Effector memory CD8-positive, alpha-beta T cell (primary cell): ENCODE data around the gene POLD4.

Source experiments
- ATAC-seq: fragments of 150-1000 bp; cut with Tn5 transposase; replicated peaks from 2 replicates; pipeline ENCODE4 v1.10.0; 2021; ENCODE audit warnings: mild to moderate bottlenecking, moderate library complexity
- DNase-seq, 3 experiments: peaks; one replicate each; pipeline ENCODE4 v3.0.0; 2021
- H3K27ac Mint-ChIP-seq, 2 donors: one replicate each; pipeline ENCODE4 v1.8.0; 2022; ENCODE audit warnings: mild to moderate bottlenecking in 2 of 2, mixed read lengths in 2 of 2, moderate library complexity in 2 of 2
- H3K27me3 Mint-ChIP-seq, 2 donors: one replicate each; pipeline ENCODE4 v1.8.0; 2022; ENCODE audit warnings: mixed read lengths in 2 of 2
- H3K36me3 Mint-ChIP-seq: one replicate; pipeline ENCODE4 v1.8.0; 2022; ENCODE audit warnings: mild to moderate bottlenecking, moderate library complexity, mixed read lengths; ENCODE audit not compliant: insufficient read depth
- H3K4me1 Mint-ChIP-seq, 2 donors: one replicate each; pipeline ENCODE4 v1.8.0; 2022; ENCODE audit warnings: low read depth in 2 of 2, mixed read lengths in 2 of 2
- H3K4me3 Mint-ChIP-seq, 2 donors: one replicate each; pipeline ENCODE4 v1.8.0; 2022; ENCODE audit warnings: mild to moderate bottlenecking in 2 of 2, mixed read lengths in 2 of 2, moderate library complexity in 2 of 2
- H3K9me3 Mint-ChIP-seq, 2 donors: one replicate each; pipeline ENCODE4 v1.8.0; 2022; ENCODE audit warnings: mixed read lengths in 2 of 2

The POLD4 gene

DNA sequence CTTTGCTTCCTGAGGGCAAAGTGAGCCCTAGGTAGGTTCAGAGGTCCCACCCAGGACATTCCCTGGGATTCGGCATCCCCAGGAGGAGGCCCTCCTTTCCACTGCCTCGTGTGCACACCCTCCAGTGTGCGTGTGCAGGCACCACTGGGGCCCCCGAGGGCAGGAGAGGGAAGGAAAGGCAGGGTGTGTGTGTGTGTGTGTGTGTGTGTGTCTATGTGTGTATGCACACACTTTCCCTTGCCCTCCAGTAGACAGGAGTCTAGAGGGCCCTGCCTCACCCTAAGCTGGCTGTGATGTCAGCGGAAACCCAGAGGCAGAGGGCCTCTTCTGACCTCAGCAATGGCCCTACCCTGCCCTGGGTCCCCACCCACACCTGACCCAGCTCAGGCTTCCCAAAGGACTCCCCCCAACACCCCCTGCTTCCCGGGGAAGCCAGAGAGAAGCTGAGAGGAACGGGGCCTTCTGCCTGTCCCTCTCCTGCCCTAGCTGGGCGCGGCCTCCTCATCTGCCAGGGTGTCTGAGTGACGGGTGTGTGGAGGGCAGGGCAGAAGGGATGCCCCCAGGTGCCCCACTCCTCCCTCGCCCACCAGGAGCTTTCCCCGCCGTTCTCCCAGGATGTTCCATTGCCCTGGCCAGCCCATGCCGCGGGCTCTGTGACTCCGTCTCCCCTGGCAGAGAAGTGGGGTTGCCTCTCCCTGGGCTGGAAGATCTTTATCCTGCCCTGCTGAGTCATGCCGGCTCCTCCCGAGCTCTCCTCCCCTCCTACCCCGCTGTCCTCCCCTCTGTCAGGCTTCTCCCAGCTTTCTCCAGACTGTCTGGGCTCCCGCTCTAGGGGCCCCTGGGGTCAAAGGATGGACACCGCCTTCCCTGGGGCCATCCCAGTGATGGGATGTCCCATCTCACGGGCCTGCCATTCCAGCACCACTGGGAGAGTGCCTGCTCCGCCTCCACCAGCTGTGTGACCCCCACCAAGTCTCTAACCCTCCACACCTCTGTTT lies 26.0 kb upstream of the POLD4 start:
- no peak overlapping the region for H3K4me3 Mint-ChIP-seq
- H3K27ac Mint-ChIP-seq: peak overlapping the region in 1 of 2 donors; percentile 20
- H3K9me3 Mint-ChIP-seq: no peaks in the 10 kb centered on the region
- DNase-seq: no peak
- no peak for ATAC-seq
- H3K4me1 Mint-ChIP-seq: peaks cover 25 to 31% of the 10 kb centered on the region in 2 donors
- H3K36me3 Mint-ChIP-seq: peaks cover 5% of the 10 kb centered on the region
- H3K27me3 Mint-ChIP-seq: no peaks in the 10 kb centered on the region

- H3K4me3 Mint-ChIP-seq: no peak overlapping the region
- no peak for ATAC-seq
- peaks cover 13% of the 10 kb centered on the region for H3K36me3 Mint-ChIP-seq
- no peak overlapping the region for H3K27ac Mint-ChIP-seq
- peaks cover 29 to 39% of the 10 kb centered on the region in 2 donors for H3K4me1 Mint-ChIP-seq
- no peak for DNase-seq
- no peaks in the 10 kb centered on the region for H3K27me3 Mint-ChIP-seq
- H3K9me3 Mint-ChIP-seq: no peaks in the 10 kb centered on the region
These were observed 25.2 kb upstream of the POLD4 start for GRCh38 chr11:67378544-67378943.

DNA sequence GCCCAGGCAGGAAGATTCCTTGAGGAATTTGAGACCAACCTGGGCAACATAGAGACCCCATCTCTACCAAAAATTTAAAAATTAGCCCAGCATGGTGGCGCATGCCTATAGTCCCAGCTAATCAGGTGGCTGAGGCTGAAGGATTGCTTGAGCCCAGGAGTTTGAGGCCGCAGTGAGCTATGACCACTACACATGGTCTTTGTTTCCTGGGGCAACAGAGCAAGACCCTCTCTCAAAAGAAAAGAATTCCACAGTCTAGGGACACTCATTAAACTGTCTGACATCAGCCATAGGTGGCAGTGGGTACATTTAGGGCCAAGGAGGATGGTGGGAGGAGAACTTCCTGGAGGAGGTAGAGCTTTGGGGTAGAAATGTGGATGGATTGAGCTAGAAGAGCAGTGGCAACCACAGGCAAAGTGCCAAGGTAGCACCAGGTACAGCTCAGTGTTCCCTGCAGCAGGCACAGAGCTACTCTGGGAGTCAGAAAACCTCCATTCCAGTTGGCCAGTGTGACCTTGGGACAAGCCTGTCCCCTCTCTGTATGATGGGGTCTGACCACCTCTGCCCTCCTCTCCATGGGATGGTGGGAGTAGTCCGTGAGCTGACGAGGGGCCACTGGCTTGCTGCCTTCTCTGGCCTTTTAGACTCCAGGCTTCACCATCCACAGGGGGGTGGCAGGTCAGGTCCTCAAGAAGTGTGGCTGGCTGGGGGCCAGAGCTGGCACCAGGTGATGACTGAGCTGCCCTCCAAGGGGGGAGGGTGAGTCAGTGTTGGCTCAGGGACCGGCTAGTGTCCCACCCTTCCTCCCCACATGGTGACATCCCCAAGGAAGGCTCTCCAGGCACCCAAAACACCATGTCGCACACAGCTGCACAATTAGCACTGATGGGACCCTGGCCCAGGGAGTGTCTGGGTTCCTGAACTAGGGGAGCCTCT lies 23.8 kb upstream of the POLD4 start:
- H3K9me3 Mint-ChIP-seq: no peaks in the 10 kb centered on the region
- H3K27me3 Mint-ChIP-seq: no peaks in the 10 kb centered on the region
- ATAC-seq (no peak), DNase-seq (no peak)
- no peak overlapping the region for H3K4me3 Mint-ChIP-seq
- H3K4me1 Mint-ChIP-seq: peaks cover 28 to 37% of the 10 kb centered on the region in 2 donors
- peaks cover 19% of the 10 kb centered on the region for H3K36me3 Mint-ChIP-seq
- H3K27ac Mint-ChIP-seq: peak overlapping the region in 1 of 2 donors; percentile 32

DNA sequence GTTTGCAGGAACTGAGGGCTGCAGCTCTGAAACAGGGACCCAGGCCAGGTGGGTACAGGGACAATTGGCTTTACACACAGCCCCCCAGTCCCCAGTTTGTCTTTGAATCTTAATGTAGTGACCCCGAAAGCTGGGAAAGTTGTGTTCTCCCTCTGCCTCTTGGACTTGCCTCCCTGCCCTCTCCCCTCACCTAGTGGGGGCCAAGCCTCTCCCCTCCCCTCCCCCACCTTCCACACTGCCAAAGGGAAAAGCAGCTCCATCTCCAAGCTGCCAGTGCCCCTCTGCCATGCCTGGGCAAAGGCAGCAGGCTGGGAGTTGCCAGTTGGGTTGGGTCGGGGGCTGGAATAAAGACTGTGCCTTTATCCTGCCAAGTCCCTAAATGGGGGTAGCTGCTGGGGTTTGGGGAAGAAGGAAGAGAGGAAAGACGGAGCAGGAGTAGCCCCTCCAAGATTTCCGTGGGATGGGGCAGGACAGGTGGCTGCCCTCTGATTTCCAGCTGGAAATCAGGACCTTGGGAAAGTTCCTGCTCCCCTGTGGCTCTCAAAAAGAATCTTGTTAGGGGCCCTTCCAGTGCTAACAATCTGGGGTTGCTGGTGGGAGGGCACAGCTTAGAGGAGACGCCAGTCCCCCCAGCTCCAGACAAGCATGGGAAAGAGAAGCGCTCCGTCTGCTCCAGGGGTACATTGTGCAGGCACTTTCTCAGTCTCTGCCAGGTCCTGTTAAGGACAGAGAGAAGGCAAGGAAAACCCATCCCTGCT lies 22.9 kb upstream of the POLD4 start:
- H3K36me3 Mint-ChIP-seq: peaks cover 25% of the 10 kb centered on the region
- no peak overlapping the region for H3K27ac Mint-ChIP-seq
- no peaks in the 10 kb centered on the region for H3K27me3 Mint-ChIP-seq
- no peak for DNase-seq
- H3K9me3 Mint-ChIP-seq: no peaks in the 10 kb centered on the region
- peak overlapping the region; percentile 27 to 37 for H3K4me3 Mint-ChIP-seq
- no peak for ATAC-seq
- peaks cover 35 to 40% of the 10 kb centered on the region in 2 donors for H3K4me1 Mint-ChIP-seq

DNA sequence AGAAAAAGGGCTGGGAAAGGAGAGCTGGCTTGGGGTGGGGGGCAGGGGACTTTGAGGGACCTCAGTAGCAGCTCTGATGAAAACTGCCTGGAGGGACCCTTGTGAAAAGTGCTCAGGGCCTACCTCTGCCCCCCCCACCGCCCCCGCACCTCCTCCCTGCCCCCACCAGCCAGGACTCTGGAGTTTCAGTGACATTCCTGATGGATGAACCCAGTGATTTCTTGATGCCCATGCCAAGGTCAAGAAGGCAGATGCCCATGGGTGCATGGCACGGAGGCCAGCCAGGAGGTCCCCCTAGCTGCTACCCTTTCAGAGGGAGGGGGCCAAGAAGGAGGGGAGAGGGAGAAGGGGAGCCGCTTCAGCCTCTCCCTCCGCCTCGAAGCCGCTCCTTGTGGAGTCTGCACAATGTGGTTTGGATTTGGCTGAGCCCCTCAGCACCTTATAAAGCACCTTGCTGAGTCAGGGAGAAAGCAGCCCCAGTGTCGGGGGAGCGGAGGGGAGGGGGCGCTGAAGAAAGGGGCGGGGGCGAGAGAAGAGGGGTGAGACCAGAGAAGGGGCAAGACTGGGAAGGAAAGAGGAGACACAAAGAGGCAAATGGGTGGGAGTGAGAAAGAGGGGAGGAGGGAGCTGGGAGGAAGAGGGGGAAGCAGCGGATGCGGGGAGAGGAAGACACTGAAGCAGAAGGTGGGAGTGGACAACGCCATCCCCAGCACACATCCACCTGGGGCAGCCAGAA lies 22.1 kb upstream of the POLD4 start:
- H3K4me3 Mint-ChIP-seq: peak overlapping the region; percentile 27 to 37
- H3K27me3 Mint-ChIP-seq: no peaks in the 10 kb centered on the region
- H3K36me3 Mint-ChIP-seq: peaks cover 25% of the 10 kb centered on the region

DNA sequence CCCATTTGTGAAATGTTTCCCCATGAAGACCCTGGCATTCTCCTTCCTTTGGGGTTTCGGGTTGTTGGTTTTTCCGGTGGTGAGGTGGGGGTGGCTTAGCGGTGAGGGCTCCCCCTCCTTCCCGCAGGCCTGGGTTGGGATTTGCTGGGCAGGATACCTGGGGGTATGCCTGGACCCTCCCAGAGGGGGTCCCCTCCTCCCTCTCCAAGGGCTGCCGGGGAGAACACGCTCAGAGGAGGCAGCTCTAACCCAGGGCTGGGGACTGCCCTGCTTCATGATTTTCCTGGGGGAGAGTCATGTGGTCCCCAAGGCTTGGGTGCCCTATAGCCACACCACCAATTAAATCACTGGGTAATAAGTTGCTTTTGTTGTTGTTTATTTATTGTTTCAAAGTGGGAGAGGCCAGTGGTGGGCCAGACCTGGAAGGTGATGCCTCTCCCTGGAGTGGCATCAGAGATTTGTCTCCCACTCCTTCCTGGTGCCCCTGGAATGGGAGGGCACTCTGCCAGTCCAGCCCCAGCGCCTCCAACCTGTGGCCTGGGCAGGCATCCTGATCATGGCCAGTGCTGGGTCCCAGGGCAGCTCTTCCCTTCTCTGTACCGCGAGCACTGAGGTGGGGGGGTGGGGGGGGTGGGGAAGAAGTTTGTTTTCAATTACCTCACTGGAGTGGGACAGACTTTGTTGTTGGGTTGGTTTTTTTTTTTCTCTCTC lies 21.4 kb upstream of the POLD4 start:
- no peak for ATAC-seq
- peaks cover 42 to 47% of the 10 kb centered on the region in 2 donors for H3K4me1 Mint-ChIP-seq

More for the DNA sequence above, 22.1 kb upstream of the POLD4 start:
- peaks cover 40% of the 10 kb centered on the region in 2 donors for H3K4me1 Mint-ChIP-seq
- DNase-seq: no peak
- no peak for ATAC-seq
- H3K27ac Mint-ChIP-seq: no peak overlapping the region
- no peaks in the 10 kb centered on the region for H3K9me3 Mint-ChIP-seq

DNA sequence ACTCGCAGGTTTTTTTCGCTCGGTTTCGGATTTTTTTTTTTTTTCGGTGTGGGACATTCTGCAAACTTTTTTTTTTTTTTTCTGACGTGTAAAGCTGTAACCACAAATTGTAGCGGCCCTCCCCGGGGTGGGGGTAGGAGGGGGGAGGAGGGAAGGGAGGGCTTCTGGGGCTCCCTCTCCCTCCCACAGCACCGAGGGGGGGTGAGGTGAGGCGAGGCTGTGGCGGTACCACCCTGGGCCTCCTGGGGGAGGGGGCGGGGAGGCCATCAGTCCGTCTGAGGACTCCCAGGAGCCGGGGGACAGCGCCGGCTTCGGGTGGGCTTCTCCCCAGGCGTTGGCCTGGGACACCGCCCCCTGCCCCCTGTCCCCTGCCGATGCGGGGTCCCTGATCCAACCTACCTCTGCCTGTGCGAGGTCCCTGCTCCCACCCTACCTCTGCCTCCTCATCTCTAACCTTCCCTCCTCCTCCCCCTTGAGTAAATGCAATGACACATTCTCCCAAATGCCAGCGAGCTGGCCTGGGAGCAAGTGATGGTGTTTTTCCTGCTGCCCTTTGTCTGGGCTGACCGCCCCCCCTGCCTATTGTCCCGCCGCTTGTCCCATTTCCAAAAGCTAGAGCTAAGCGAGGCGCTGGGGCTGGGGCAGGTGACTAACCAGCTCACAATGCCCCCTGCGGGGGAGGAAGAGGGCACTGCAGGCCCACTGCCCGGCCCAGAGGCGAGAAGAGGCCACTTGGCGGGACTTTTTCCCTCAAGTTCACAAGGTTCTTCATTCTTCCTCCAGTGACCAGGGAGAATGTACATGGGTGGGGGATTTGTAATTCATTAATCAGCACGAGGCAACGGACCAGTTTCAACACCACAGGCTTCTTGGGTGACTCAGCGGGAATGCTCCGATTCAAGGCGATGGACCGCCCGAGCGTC lies 20.6 kb upstream of the POLD4 start:
- H3K4me3 Mint-ChIP-seq: peak overlapping the region; percentile 91 to 98
- no peaks in the 10 kb centered on the region for H3K27me3 Mint-ChIP-seq
- H3K9me3 Mint-ChIP-seq: no peaks in the 10 kb centered on the region
- peak; percentile 78 to 84 (median 81) for DNase-seq
- H3K27ac Mint-ChIP-seq: peak overlapping the region; percentile 96 to 97
- H3K4me1 Mint-ChIP-seq: peaks cover 48 to 55% of the 10 kb centered on the region in 2 donors
- peak; percentile 80 for ATAC-seq
- peaks cover 30% of the 10 kb centered on the region for H3K36me3 Mint-ChIP-seq

More for the DNA sequence above, 21.4 kb upstream of the POLD4 start:
- Mint-ChIP-seq H3K27me3 (no peaks in the 10 kb centered on the region), H3K36me3 (peaks cover 26% of the 10 kb centered on the region), H3K4me3 (peak overlapping the region; percentile 91 to 98), H3K9me3 (no peaks in the 10 kb centered on the region), H3K27ac (peak overlapping the region; percentile 96 to 97)
- no peak for DNase-seq

- peak in 1 of 3 experiments; percentile 23 for DNase-seq
- peak; percentile 18 for ATAC-seq
- Mint-ChIP-seq H3K4me1 (peaks cover 52 to 63% of the 10 kb centered on the region in 2 donors), H3K27me3 (no peaks in the 10 kb centered on the region), H3K36me3 (peaks cover 36% of the 10 kb centered on the region), H3K4me3 (peak within 1 kb of the TSS; percentile 91 to 98), H3K27ac (peak within 1 kb of the TSS; percentile 96 to 97), H3K9me3 (no peaks in the 10 kb centered on the region)
These were observed 19.8 kb upstream of the POLD4 start, which contains the start of gene CLCF1 for GRCh38 chr11:67372993-67373647. Gene CLCF1 (minus strand): TSS chr11:67373598. CDS start chr11:67373539, 59 bp downstream.

DNA sequence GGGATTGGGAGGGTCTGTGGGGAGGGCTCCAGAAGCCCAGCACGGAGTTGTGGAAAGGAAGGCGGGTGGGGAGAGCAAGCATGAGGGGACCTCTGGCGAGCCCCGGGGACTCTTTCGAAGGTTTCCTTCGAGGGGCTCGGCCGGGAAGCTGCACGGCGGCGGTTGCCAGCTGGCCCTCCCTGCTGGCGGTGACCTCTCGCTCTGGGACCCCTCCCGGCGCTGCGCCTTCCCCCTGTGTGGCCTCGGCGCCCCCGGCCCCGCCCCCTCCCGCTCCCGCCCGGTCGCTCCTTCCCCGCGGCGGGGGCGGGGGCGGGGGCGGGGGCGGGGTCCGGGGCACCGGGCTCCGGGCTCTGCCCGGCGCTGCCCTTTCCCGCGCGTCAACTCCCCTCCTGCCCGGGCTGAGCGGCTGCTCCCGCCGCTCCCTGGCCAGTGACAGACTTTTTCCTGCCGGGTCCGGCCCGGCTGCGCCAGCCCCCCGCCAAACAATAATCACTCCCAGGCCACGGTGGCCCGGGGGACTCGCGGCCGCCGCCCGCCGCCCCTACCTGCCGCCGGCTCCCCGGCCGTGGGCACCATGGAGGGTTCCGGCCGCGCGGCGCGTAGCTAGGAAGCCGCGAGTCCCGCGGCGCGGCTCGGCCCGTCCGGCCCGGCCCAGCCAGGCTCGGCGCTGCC lies 19.1 kb upstream of the POLD4 start:
- Mint-ChIP-seq H3K4me3 (peak overlapping the region; percentile 89 to 98), H3K9me3 (no peaks in the 10 kb centered on the region), H3K27ac (peak overlapping the region; percentile 82 to 86), H3K36me3 (peaks cover 40% of the 10 kb centered on the region), H3K27me3 (no peaks in the 10 kb centered on the region), H3K4me1 (peaks cover 58 to 69% of the 10 kb centered on the region in 2 donors)
- ATAC-seq (no peak), DNase-seq (no peak)

DNA sequence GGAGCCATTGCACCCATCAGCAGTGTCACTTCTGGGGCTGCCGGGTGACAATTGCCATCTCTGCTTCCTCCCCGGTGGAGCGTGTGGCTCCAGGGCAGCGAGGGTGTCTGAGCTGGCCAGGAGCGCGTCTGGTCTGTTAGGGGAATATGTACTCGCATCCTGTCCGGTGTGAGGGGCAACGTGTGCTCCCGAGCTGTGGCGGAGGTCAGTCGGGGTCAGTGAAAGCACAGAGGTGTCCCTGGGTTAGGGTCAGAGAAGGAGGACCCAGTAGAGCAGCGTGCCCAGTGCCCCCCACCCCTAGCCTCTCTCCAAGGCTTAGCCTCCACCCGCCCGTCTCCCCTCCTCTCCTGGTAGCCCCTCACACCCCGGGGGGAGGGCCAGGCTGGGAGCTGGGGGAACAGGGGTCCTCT lies 18.6 kb upstream of the POLD4 start:
- Mint-ChIP-seq H3K36me3 (peaks cover 40% of the 10 kb centered on the region), H3K9me3 (no peaks in the 10 kb centered on the region), H3K27me3 (no peaks in the 10 kb centered on the region), H3K4me3 (peak overlapping the region; percentile 82 to 89), H3K27ac (peak overlapping the region; percentile 82 to 86), H3K4me1 (peaks cover 59 to 70% of the 10 kb centered on the region in 2 donors)
- ATAC-seq (peak; percentile 3), DNase-seq (no peak)
